ENCODE data around the gene SIGMAR1. TPM values are rescaled to one million over a fixed set of nuclear protein-coding genes. Genes with fewer than 3 reads are reported as not detected.

The SIGMAR1 gene
- total and polyA plus RNA-seq, 2 of the 8 experiments (the other 6 are each of a cell fraction or from before 2014, with no cell fraction given) = 84.2 to 134 TPM

- FAIRE-seq (no peak), DNase-seq (ENCODE audit: low read depth in 1 of 2, low spot score in 2 of 2) (peak in 1 of 2 experiments; percentile 58)
- no peak overlapping the region for H2BK12ac ChIP-seq (ENCODE audit: low read depth, low read length)
- H3K9ac ChIP-seq (replicated peaks in 1 of 4; ENCODE audit: extremely low read depth in 1 of 4, low read depth in 3 of 4, low read length in 3 of 4) = no peak overlapping the region; a peak in 1 of 7 replicates
- H3K4me1 ChIP-seq (replicated peaks in 1 of 4; ENCODE audit: control insufficient read depth in 3 of 4, insufficient read depth in 4 of 4, low read length in 3 of 4) = peaks cover 2 to 16% (median 6%) of the 10 kb centered on the region in 4 experiments
- peak overlapping the region; percentile 10 for H4K5ac ChIP-seq (ENCODE audit: insufficient read length, low read depth, low read length)
- no peak overlapping the region for H3K14ac ChIP-seq (ENCODE audit: insufficient read length)
- no peak overlapping the region for H2BK120ac ChIP-seq (replicated peaks; ENCODE audit: low read depth, low read length)
- no peaks in the 10 kb centered on the region for H3K9me3 ChIP-seq (ENCODE audit: insufficient read depth in 2 of 2, low read depth in 1 of 2, low read length in 1 of 2)
- no peak overlapping the region for H3K4ac ChIP-seq (replicated peaks; ENCODE audit: insufficient read length, low read depth, low read length)
- ChIA-PET CTCF (ENCODE audit: partially characterized antibody) (interaction anchor here (0.8 to 2.7 kb wide), 10 partner anchors 9 to 77 kb away, joined by 3 to 31 read pairs (median 5); partner anchors contain the start of gene RPP25L), POLR2A (ENCODE audit: partially characterized antibody) (interaction anchor here (1.4 to 2.6 kb wide), 2 partner anchors 9 to 12 kb away, joined by 5 to 12 read pairs; partner anchors contain the start of gene SIGMAR1)
- no peak overlapping the region for H2AK5ac ChIP-seq (ENCODE audit: low read depth, low read length)
- H4K8ac ChIP-seq (ENCODE audit: extremely low read depth, insufficient read depth, low read length) = no peak overlapping the region
- H2BK15ac ChIP-seq (ENCODE audit: low read length) = no peak overlapping the region
- peaks cover 54 to 80% (median 77%) of the 10 kb centered on the region in 4 experiments for H3K27me3 ChIP-seq (replicated peaks in 1 of 4; ENCODE audit: control insufficient read depth in 3 of 4, extremely low read depth in 1 of 4, insufficient read depth in 3 of 4, low read length in 3 of 4)
- WGBS, 2 experiments (ENCODE audit: extremely low coverage in 1 of 2, insufficient coverage in 1 of 2, insufficient read length in 1 of 2, insufficient replicate concordance in 2 of 2, low coverage in 1 of 2, low lambda C conversion rate in 2 of 2, missing lambda C conversion rate in 1 of 2) = 14% methylated on average over 30 of the region's 39 CpGs; no CpG with 5 or more reads in 1 of the 2 experiments
- H3K18ac ChIP-seq (ENCODE audit: extremely low read depth, low read length) = no peak overlapping the region; the same call in 1 of the 2 replicates
- no peak overlapping the region for H2BK20ac ChIP-seq (ENCODE audit: low read length)
- no peak overlapping the region for H3K23ac ChIP-seq (ENCODE audit: insufficient read length)
- H2AFZ ChIP-seq (ENCODE audit: low read length) = no peak overlapping the region; the same call in 1 of the 2 replicates
- peak overlapping the region in 3 of 4 experiments; percentile 9 to 51 (median 32); a peak in 6 of 8 replicates for H3K4me3 ChIP-seq (ENCODE audit: extremely low read depth in 1 of 4, insufficient read depth in 2 of 4, low read depth in 3 of 4, low read length in 4 of 4)
- no peak overlapping the region for H4K91ac ChIP-seq (replicated peaks; ENCODE audit: insufficient read length, low read length)
- H3K27ac ChIP-seq (ENCODE audit: low read depth, low read length) = no peak overlapping the region
- no peaks in the 10 kb centered on the region for H3K79me2 ChIP-seq (ENCODE audit: control insufficient read depth in 1 of 2, insufficient read depth in 2 of 2, low read length in 2 of 2)
- H2BK5ac ChIP-seq (ENCODE audit: low read depth, low read length) = no peak overlapping the region
- no peaks in the 10 kb centered on the region; a peak in 1 of 8 replicates for H3K36me3 ChIP-seq (ENCODE audit: control insufficient read depth in 2 of 4, insufficient read depth in 4 of 4, low read length in 3 of 4)
- H3K56ac ChIP-seq (replicated peaks; ENCODE audit: insufficient read length, low read depth, low read length) = no peak overlapping the region
- peak overlapping the region; percentile 46 to 68 for H3K4me2 ChIP-seq (ENCODE audit: insufficient read depth in 1 of 2, low read depth in 2 of 2, low read length in 2 of 2)
- H3K79me1 ChIP-seq (ENCODE audit: low read depth, low read length) = no peaks in the 10 kb centered on the region; the same call in 1 of the 2 replicates
- H3K23me2 ChIP-seq (ENCODE audit: low read depth, low read length) = peaks cover 16% of the 10 kb centered on the region
- peaks cover 0 to 5% of the 10 kb centered on the region in 2 experiments for H4K20me1 ChIP-seq (replicated peaks in 1 of 2; ENCODE audit: control insufficient read depth in 1 of 2, insufficient read depth in 2 of 2, low read length in 2 of 2)
- TF ChIP-seq PHF8 (conservative IDR thresholded peaks at IDR 0.05; ENCODE audit: low read depth, low read length) = no peak
- TF ChIP-seq EZH2 (IDR thresholded peaks at IDR 0.05; ENCODE audit: low read depth, low read length, severe bottlenecking) = peak; percentile 59
- TF ChIP-seq, protein P1, sequence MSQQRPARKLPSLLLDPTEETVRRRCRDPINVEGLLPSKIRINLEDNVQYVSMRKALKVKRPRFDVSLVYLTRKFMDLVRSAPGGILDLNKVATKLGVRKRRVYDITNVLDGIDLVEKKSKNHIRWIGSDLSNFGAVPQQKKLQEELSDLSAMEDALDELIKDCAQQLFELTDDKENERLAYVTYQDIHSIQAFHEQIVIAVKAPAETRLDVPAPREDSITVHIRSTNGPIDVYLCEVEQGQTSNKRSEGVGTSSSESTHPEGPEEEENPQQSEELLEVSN (IDR thresholded peaks at IDR 0.05) = peak; percentile 29; the same call in 1 of the 2 replicates
- peak; percentile 38; the same call in 1 of the 2 replicates for TF ChIP-seq EGR1 (IDR thresholded peaks at IDR 0.05; ENCODE audit: borderline replicate concordance, low read depth, low read length)
- peak; percentile 67; the same call in 1 of the 2 replicates for TF ChIP-seq SUZ12 (IDR thresholded peaks at IDR 0.05; ENCODE audit: low read length)
Observed at GRCh38 chr9:34624475-34625185, 13.0 kb downstream of the SIGMAR1 start.
